HEK293 (cell line): ENCODE data around the gene MEGF6.

Source experiments
- CTCF ChIA-PET: fragments of 350-600 bp; formaldehyde crosslinking; extraction: SDS; loops from one replicate; lab custom pipeline; 2021; ENCODE audit warnings: antibody characterized with exemption; lab: Yijun Ruan, JAX
- POLR2A ChIA-PET: fragments of 300-600 bp; formaldehyde crosslinking; extraction: SDS; loops from one replicate; lab custom pipeline; 2020; ENCODE audit warnings: antibody characterized with exemption, inconsistent platforms; lab: Yijun Ruan, JAX
- H3K27ac ChIP-seq: fragments of 200-500 bp; sonication (Bioruptor generic); 2 replicates; pipeline ENCODE4 v1.5.1; 2014; ENCODE audit warnings: low read depth, low read length, control low read depth, inconsistent platforms; ENCODE audit errors: extremely low read depth
- H3K36me3 ChIP-seq, 2 experiments: fragments of 200-500 bp in 1 of 2; sonication (Bioruptor generic) in 1 of 2; 1 replicate in 1 of 2; 2 replicates in 1 of 2; pipeline ENCODE4 v1.5.1; 2014 to 2017; ENCODE audit warnings: inconsistent platforms in 2 of 2, low read length in 2 of 2; ENCODE audit not compliant: control insufficient read depth in 2 of 2, insufficient read depth in 1 of 2
- H3K4me1 ChIP-seq: fragments of 200-500 bp; sonication (Bioruptor generic); 2 replicates; pipeline ENCODE4 v1.5.1; 2014; ENCODE audit warnings: mild to moderate bottlenecking, low read length, inconsistent platforms; ENCODE audit not compliant: control insufficient read depth, insufficient read depth
- H3K4me3 ChIP-seq: 2 replicates; pipeline ENCODE4 v1.5.1; 2011; ENCODE audit warnings: low read depth, mild to moderate bottlenecking, control low read depth, low read length, moderate library complexity
- H3K9me3 ChIP-seq: fragments of 200-500 bp; sonication (Bioruptor generic); 2 replicates; pipeline ENCODE4 v1.5.1; 2014; ENCODE audit warnings: low read depth, low read length, inconsistent platforms; ENCODE audit not compliant: control insufficient read depth, insufficient read depth
- ATF2 ChIP-seq: fragments of 450-650 bp; formaldehyde crosslinking; IDR thresholded peaks from 2 replicates; pipeline ENCODE4 v1.5.1; 2016; ENCODE audit warnings: missing biosample characterization, missing genetic modification characterization, low read depth
- CTCF ChIP-seq: fragments of 450-650 bp; formaldehyde crosslinking; IDR thresholded peaks from 2 replicates; pipeline ENCODE4 v1.5.1; 2016; ENCODE audit warnings: missing biosample characterization, missing genetic modification characterization
- KLF9 ChIP-seq: fragments of 450-650 bp; formaldehyde crosslinking; IDR thresholded peaks from 2 replicates; pipeline ENCODE4 v1.5.1; 2016; ENCODE audit warnings: missing biosample characterization, missing genetic modification characterization, low read depth
- MYNN ChIP-seq: fragments of 450-650 bp; formaldehyde crosslinking; IDR thresholded peaks from 2 replicates; pipeline ENCODE4 v1.5.1; 2016; ENCODE audit warnings: missing biosample characterization, missing genetic modification characterization, borderline replicate concordance
- MZF1 ChIP-seq: fragments of 450-650 bp; formaldehyde crosslinking; IDR thresholded peaks from 2 replicates; pipeline ENCODE4 v1.5.1; 2017; ENCODE audit warnings: missing biosample characterization, missing genetic modification characterization, borderline replicate concordance
- PRDM1 ChIP-seq: fragments of 450-650 bp; formaldehyde crosslinking; IDR thresholded peaks from 2 replicates; pipeline ENCODE4; 2016; ENCODE audit warnings: missing biosample characterization, missing genetic modification characterization
- SCRT2 ChIP-seq: fragments of 450-650 bp; formaldehyde crosslinking; IDR thresholded peaks from 2 replicates; pipeline ENCODE4 v1.5.1; 2016; ENCODE audit warnings: missing biosample characterization, missing genetic modification characterization
- ZBTB17 ChIP-seq: fragments of 450-650 bp; formaldehyde crosslinking; IDR thresholded peaks from 2 replicates; pipeline ENCODE4 v1.5.1; 2016; ENCODE audit warnings: missing biosample characterization, missing genetic modification characterization
- ZFHX2 ChIP-seq: fragments of 450-650 bp; formaldehyde crosslinking; conservative IDR thresholded peaks from 2 replicates; pipeline ENCODE4 v1.5.1; 2016; ENCODE audit warnings: missing biosample characterization, missing genetic modification characterization
- ZNF138 ChIP-seq: fragments of 450-650 bp; formaldehyde crosslinking; IDR thresholded peaks from 2 replicates; pipeline ENCODE4 v1.5.1; 2016; ENCODE audit warnings: missing biosample characterization, missing genetic modification characterization, borderline replicate concordance
- ZNF148 ChIP-seq: fragments of 450-650 bp; formaldehyde crosslinking; IDR thresholded peaks from 2 replicates; pipeline ENCODE4 v1.5.0; 2017; ENCODE audit warnings: missing biosample characterization, missing genetic modification characterization, borderline replicate concordance
- ZNF16 ChIP-seq: fragments of 450-650 bp; formaldehyde crosslinking; IDR thresholded peaks from 2 replicates; pipeline ENCODE4 v1.5.1; 2016; ENCODE audit warnings: low read depth, missing biosample characterization, missing genetic modification characterization
- ZNF175 ChIP-seq: fragments of 450-650 bp; formaldehyde crosslinking; IDR thresholded peaks from 2 replicates; pipeline ENCODE4 v1.5.1; 2016; ENCODE audit warnings: missing biosample characterization, missing genetic modification characterization
- ZNF223 ChIP-seq: fragments of 450-650 bp; formaldehyde crosslinking; IDR thresholded peaks from 2 replicates; pipeline ENCODE4 v1.5.1; 2016; ENCODE audit warnings: missing biosample characterization, missing genetic modification characterization
- ZNF23 ChIP-seq: fragments of 450-650 bp; formaldehyde crosslinking; IDR thresholded peaks from 2 replicates; pipeline ENCODE4 v1.5.1; 2016; ENCODE audit warnings: missing biosample characterization, missing genetic modification characterization, borderline replicate concordance
- ZNF350 ChIP-seq: fragments of 450-650 bp; formaldehyde crosslinking; IDR thresholded peaks from 2 replicates; pipeline ENCODE4 v1.5.0; 2017; ENCODE audit warnings: missing biosample characterization, mild to moderate bottlenecking, missing genetic modification characterization
- ZNF404 ChIP-seq: fragments of 450-650 bp; formaldehyde crosslinking; IDR thresholded peaks from 2 replicates; pipeline ENCODE4 v1.5.1; 2017; ENCODE audit warnings: missing biosample characterization, missing genetic modification characterization
- ZNF514 ChIP-seq: fragments of 450-650 bp; formaldehyde crosslinking; IDR thresholded peaks from 2 replicates; pipeline ENCODE4 v1.5.1; 2016; ENCODE audit warnings: missing biosample characterization, missing genetic modification characterization
- ZNF521 ChIP-seq: fragments of 450-650 bp; formaldehyde crosslinking; IDR thresholded peaks from 2 replicates; pipeline ENCODE4 v1.5.1; 2017; ENCODE audit warnings: missing biosample characterization, mild to moderate bottlenecking, missing genetic modification characterization
- ZNF544 ChIP-seq: fragments of 450-650 bp; formaldehyde crosslinking; IDR thresholded peaks from 2 replicates; pipeline ENCODE4 v1.5.0; 2017; ENCODE audit warnings: missing biosample characterization, missing genetic modification characterization
- ZNF558 ChIP-seq: fragments of 450-650 bp; formaldehyde crosslinking; IDR thresholded peaks from 2 replicates; pipeline ENCODE4 v1.5.1; 2016; ENCODE audit warnings: missing biosample characterization, missing genetic modification characterization
- ZNF660 ChIP-seq: fragments of 450-650 bp; IDR thresholded peaks from 2 replicates; pipeline ENCODE4 v1.5.1; 2018; ENCODE audit warnings: missing biosample characterization, mild to moderate bottlenecking, missing genetic modification characterization
- ZNF670 ChIP-seq: fragments of 450-650 bp; formaldehyde crosslinking; IDR thresholded peaks from 2 replicates; pipeline ENCODE4 v1.5.1; 2016; ENCODE audit warnings: missing biosample characterization, missing genetic modification characterization, low read depth
- ZNF677 ChIP-seq: fragments of 450-650 bp; IDR thresholded peaks from 2 replicates; pipeline ENCODE4 v1.5.0; 2018; ENCODE audit warnings: missing biosample characterization, mild to moderate bottlenecking, missing genetic modification characterization, moderate library complexity
- ZNF692 ChIP-seq: fragments of 450-650 bp; formaldehyde crosslinking; IDR thresholded peaks from 2 replicates; pipeline ENCODE4 v1.5.1; 2016; ENCODE audit warnings: missing biosample characterization, missing genetic modification characterization
- ZNF777 ChIP-seq: fragments of 450-650 bp; formaldehyde crosslinking; IDR thresholded peaks from 2 replicates; pipeline ENCODE4 v1.5.1; 2017; ENCODE audit warnings: missing biosample characterization, missing genetic modification characterization, borderline replicate concordance
- ZNF792 ChIP-seq: fragments of 450-650 bp; formaldehyde crosslinking; IDR thresholded peaks from 2 replicates; pipeline ENCODE4 v1.5.1; 2016; ENCODE audit warnings: missing biosample characterization, missing genetic modification characterization
- ZNF830 ChIP-seq: fragments of 450-650 bp; IDR thresholded peaks from 2 replicates; pipeline ENCODE4 v1.5.0; 2018; ENCODE audit warnings: missing biosample characterization, missing genetic modification characterization, low read depth, mild to moderate bottlenecking, moderate library complexity
- ZNF843 ChIP-seq: fragments of 450-650 bp; formaldehyde crosslinking; IDR thresholded peaks from 2 replicates; pipeline ENCODE4 v1.5.1; 2016; ENCODE audit warnings: missing biosample characterization, missing genetic modification characterization

Gene MEGF6

GRCh38 chr1:3443807-3444206 is 167.5 kb downstream of the MEGF6 start (continued):
- TF ChIP-seq ZNF843: no peak
- TF ChIP-seq, all 188 proteins: peak for 0

- no peak overlapping the region for H3K27ac ChIP-seq
- TF ChIP-seq ZNF692 (tag by site-specific recombination) (no peak), ZNF521 (tag by site-specific recombination) (no peak), ZNF514 (tag by site-specific recombination) (no peak), ZNF670 (tag by site-specific recombination) (no peak), ZNF677 (tag by site-specific recombination) (no peak), ZNF404 (tag by site-specific recombination) (no peak), ZNF830 (tag by site-specific recombination) (no peak), ZNF544 (tag by site-specific recombination) (no peak), ZNF175 (no peak), ZNF223 (tag by site-specific recombination) (no peak), ZNF138 (tag by site-specific recombination) (no peak), SCRT2 (tag by site-specific recombination) (no peak), ZNF777 (tag by site-specific recombination) (no peak)
- no peaks in the 10 kb centered on the region for H3K9me3 ChIP-seq
- no peak overlapping the region for H3K4me3 ChIP-seq
- H3K4me1 ChIP-seq: no peaks in the 10 kb centered on the region
- POLR2A ChIA-PET: no interaction called here
- H3K36me3 ChIP-seq: no peaks in the 10 kb centered on the region
- CTCF ChIA-PET: interaction anchor here (0.6 to 3.2 kb wide), 4 partner anchors 10 to 419 kb away, joined by 3 to 19 read pairs (median 10); no protein-coding TSS in a partner anchor
Observed at GRCh38 chr1:3442901-3443300, 168.4 kb downstream of the MEGF6 start.

- TF ChIP-seq ZNF792 (tag by site-specific recombination) (no peak), ZNF350 (tag by site-specific recombination) (no peak), MZF1 (tag by site-specific recombination) (no peak), ZNF660 (tag by site-specific recombination) (no peak), ZNF148 (tag by site-specific recombination) (no peak), ZBTB17 (tag by site-specific recombination) (no peak), ATF2 (tag by site-specific recombination) (no peak), PRDM1 (no peak), ZNF558 (tag by site-specific recombination) (no peak), ZNF16 (tag by site-specific recombination) (no peak), MYNN (tag by site-specific recombination) (no peak), ZNF23 (tag by site-specific recombination) (no peak), ZFHX2 (tag by site-specific recombination) (no peak), CTCF (no peak), KLF9 (no peak)
- no peak overlapping the region for H3K4me3 ChIP-seq
- ChIA-PET POLR2A (no interaction called here), CTCF (interaction anchor here (1.1 to 3.2 kb wide), 2 partner anchors 11 to 178 kb away, joined by 4 to 19 read pairs; no protein-coding TSS in a partner anchor)
- H3K36me3 ChIP-seq: no peaks in the 10 kb centered on the region
- H3K4me1 ChIP-seq: no peaks in the 10 kb centered on the region
- H3K27ac ChIP-seq: no peak overlapping the region
- H3K9me3 ChIP-seq: no peaks in the 10 kb centered on the region
Observed at GRCh38 chr1:3442331-3442730, 169.0 kb downstream of the MEGF6 start.
